HG02642 (cell line): ENCODE measurements around the gene SPATS2.
"Not testable (repeated sequence)": the region's sequence is repeated elsewhere in the genome, so short reads cannot be mapped to it uniquely, and the experiment has no call there.

Experiments
- ATAC-seq: cut with Tn5 transposase; IDR thresholded peaks from one replicate; pipeline ENCODE4 v1.9.1; 2021; ENCODE audit warnings: mild to moderate bottlenecking; ENCODE audit not compliant: unreplicated experiment, poor library complexity

Gene SPATS2

DNA sequence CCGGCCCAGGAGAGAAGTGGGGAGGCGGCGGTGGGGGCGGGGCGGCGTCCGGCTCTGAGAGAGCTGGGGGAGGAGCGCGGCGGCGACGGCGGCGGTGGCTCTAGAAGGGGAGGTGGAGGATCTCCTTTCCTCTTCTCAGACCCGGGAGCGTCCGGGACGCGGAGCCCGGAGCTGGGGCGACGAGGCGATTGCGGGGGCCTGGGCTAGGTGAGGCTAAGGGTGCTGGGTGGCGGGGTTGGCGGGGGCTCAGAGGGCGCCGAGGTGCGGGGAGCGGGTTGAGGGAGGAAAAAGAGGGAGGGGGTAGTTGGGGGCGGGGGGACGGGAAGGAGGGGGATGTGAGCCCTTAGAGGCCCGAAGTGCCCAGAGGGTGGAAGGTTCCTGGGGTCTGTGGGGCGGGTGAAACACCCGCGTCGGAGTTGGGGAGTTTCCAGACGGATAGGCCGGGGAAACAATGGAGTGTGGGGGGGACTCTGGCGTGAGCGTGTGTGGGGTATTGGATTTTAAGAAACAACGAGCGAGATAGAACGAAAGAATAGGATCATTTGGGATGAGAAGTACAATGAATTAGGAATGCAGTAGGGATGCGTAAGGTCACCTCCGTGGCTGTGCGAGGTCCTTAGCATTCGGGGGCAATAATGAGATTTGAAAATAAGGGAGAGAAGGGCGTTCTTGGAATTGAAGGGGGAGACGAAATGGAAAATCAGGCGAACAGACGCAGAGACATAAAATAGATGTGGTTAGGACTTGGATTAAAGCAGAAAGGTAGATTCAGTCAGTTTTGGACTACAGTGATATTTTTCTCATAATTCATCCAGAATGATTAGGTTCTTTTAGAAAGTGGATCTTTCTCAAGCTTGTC is at the start of gene SPATS2:
Gene SPATS2, plus strand, starts transcription at position 82 of the 859 bp plus-strand sequence. CDS start 93,551 bp downstream, outside the sequence.
- no peak for ATAC-seq

DNA sequence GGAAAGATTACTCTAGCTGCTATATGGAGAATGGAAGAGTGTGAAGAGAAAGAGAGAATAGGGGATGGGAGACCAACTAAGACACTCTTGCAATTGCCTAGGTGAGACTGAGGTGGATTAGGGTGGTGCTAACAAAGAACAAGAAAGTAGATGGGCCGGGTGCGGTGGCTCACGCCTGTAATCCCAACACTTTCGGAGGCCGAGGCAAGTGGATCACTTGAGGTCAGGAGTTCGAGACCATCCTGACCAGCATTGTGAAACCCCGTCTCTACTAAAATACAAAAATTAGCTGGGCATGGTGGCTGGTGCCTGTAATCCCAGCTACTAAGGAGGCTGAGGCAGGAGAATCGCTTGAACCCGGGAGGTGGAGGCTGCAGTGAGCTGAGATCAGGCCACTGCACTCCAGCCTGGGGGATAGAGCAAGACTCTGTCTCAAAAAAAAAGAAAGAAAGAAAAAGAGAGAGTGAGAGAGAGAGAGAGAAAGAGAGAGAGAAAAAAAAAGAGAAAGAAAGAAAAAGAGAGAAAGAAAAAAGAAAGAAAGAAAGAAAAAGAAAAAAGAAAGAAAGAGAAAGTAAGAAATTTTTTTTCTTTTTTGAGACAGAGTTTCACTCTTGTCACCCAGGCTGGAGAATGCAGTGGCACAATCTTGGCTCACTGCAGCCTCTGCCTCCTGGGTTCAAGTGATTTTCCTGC is 46.7 kb upstream of the SPATS2 start:
- not testable (repeated sequence) for ATAC-seq

DNA sequence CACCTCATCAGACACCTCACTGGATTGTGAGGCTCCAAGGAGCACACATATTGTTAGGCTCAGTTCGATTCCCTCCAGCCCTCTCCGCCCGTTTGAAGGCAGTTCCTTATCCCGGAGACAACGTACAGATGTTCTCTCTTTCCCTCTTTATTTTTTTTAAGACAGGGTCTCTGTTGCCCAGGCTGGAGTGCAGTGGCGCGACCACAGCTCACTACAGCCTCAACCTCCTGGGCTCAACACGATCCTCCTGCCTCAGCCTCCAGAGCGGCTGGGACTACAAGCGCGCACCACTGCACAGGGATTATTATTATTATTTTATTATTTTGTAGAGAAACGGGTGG is 44.9 kb upstream of the SPATS2 start:
- ATAC-seq: no peak

DNA sequence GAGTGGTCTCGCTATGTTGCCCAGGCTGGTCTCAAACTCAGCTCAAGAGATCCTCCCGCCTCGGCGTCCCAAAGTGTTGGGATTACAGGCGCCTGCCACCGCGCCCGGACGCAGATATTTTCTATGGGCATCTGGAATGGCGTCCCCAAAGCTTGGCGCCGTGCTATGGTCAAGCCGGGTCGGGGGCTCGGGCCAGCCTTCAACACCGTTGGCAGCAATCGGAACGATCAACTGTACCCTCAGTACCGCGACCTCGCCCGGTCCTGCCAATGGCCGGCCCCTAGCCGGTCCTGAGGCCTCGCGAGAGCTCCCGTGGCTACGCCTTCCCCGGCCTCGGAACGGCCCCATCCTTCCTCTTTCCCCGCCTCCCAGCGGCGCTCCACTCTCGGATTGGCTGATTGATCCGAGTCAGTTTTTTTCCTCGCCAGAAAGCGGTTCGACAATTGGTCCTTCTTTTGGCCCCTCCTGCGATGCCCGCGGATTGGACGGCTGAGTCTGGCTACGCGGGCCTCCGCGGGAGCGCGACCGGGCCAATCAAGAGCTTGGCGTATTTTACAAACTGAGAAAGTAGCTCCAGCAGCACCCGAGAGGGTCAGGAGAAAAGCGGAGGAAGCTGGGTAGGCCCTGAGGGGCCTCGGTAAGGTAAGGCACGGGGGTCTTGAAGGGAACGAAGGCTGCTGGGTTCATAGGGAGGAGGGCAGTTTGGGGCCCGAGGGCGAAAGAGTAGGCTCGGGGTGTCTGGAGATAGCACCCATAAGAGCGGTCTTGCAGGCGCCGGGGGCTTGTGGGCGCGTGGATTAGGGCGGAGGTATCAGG is 44.3 kb upstream of the SPATS2 start, which contains the start of gene TROAP:
Gene TROAP, plus strand, starts transcription at position 548 of the 816 bp plus-strand sequence. CDS start 354 bp downstream, outside the sequence.
- peak; percentile 98 for ATAC-seq

DNA sequence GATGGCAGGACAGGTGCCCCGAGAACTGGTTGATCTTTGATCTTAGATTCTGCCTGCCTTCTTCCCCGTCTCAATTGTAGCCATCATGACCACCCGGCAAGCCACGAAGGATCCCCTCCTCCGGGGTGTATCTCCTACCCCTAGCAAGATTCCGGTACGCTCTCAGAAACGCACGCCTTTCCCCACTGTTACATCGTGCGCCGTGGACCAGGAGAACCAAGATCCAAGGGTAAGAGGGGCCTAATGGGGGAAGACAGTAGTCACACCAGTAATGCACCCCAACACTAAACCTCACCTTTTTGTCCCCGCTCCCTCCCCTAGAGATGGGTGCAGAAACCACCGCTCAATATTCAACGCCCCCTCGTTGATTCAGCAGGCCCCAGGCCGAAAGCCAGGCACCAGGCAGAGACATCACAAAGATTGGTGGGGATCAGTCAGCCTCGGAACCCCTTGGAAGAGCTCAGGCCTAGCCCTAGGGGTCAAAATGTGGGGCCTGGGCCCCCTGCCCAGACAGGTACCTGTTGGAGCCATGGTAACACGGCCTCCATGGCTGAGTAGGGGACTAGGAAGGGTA is 43.7 kb upstream of the SPATS2 start:
- ATAC-seq: no peak

DNA sequence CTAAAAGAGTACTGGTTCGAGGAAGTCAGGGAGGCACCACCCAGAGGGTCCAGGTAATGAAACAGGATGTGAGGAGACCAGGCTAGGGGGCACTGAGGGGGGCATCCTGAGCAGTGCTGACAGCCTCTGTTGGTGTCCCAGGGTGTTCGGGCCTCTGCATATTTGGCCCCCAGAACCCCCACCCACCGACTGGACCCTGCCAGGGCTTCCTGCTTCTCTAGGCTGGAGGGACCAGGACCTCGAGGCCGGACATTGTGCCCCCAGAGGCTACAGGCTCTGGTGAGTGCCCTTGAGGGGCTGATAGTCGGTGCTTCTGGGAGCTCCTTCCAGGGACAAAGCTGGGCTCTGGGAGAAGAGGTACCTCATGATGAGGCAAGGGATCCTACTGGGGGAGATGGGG is 41.7 kb upstream of the SPATS2 start:
- no peak for ATAC-seq

DNA sequence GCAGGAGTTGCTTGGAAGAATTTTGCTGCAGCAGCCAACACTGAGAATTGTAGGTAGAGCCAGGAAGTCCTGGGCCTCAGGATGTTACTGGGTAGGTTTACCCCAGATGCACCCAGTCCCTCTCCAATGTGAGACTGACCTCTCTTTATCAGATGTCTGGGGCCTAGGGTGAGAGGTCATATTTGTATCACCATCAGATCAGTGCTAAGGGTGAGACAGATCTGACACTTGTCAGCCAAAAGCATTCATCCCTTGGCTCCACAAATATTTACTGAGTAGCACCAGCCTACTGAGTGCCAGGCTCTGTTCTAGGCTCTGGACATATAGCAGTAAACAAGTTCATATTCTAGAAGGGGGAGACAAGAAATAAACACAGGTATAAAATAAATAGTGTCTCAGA is 39.9 kb upstream of the SPATS2 start:
- ATAC-seq: no peak

DNA sequence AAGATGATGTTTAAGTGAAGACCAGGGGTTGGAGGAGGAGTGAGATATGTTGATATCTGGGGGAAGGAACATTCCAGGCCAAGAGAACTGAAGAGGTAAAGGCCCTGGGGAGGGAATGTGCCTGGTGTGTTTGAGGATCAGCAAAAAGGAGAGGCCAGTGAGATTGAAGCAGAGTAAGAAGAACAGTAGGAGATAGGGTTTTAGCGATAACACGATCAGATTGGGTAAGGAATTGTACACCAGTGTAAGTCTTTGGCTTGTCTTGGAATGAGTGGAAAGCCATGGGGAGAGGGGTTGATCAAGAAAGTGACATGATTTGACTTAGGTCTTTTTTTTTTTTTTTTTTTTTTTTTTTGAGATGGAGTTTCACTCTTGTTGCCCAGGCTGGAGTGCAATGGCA is 39.4 kb upstream of the SPATS2 start:
- ATAC-seq: no peak

DNA sequence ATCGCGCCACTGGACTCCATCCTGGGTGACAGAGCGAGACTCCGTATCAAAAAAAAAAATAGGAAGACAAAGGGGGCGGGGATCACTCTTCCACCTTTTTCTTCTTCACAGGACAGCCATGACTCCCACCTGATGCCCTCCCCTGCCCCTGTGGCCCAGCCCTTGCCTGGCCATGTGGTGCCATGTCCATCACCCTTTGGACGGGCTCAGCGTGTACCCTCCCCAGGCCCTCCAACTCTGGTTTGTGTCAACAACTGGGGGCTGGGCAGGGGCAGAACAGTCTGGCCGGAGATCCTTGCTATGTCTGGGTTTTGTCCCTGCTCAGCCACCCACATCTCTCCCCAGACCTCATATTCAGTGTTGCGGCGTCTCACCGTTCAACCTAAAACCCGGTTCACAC is 38.4 kb upstream of the SPATS2 start:
- ATAC-seq: no peak

DNA sequence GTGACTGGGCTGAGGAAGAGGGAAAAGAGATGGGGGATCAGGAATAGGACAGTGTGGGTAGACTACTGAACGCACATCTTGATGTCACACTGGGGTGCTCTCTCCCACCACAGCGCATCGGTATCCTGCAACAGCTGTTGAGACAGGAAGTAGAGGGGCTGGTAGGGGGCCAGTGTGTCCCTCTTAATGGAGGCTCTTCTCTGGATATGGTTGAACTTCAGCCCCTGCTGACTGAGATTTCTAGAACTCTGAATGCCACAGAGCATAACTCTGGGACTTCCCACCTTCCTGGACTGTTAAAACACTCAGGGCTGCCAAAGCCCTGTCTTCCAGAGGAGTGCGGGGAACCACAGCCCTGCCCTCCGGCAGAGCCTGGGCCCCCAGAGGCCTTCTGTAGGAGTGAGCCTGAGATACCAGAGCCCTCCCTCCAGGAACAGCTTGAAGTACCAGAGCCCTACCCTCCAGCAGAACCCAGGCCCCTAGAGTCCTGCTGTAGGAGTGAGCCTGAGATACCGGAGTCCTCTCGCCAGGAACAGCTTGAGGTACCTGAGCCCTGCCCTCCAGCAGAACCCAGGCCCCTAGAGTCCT is 37.1 kb upstream of the SPATS2 start:
- ATAC-seq: no peak

DNA sequence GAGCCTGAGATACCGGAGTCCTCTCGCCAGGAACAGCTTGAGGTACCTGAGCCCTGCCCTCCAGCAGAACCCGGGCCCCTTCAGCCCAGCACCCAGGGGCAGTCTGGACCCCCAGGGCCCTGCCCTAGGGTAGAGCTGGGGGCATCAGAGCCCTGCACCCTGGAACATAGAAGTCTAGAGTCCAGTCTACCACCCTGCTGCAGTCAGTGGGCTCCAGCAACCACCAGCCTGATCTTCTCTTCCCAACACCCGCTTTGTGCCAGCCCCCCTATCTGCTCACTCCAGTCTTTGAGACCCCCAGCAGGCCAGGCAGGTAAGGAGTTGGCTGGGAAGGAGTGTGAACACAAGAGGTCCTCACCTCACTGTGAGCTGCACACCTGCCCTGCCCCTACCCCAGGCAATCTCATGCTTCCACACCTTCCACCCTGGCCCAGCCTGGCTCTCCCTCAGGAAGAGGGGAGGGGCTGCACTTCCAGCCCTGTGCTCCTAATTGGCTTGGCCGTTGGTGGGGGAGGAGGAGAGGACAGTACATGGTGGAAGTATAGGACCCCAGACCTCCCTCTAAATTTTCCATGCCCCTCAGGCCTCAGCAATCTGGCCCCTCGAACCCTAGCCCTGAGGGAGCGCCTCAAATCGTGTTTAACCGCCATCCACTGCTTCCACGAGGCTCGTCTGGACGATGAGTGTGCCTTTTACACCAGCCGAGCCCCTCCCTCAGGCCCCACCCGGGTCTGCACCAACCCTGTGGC is 36.5 kb upstream of the SPATS2 start:
- no peak for ATAC-seq

DNA sequence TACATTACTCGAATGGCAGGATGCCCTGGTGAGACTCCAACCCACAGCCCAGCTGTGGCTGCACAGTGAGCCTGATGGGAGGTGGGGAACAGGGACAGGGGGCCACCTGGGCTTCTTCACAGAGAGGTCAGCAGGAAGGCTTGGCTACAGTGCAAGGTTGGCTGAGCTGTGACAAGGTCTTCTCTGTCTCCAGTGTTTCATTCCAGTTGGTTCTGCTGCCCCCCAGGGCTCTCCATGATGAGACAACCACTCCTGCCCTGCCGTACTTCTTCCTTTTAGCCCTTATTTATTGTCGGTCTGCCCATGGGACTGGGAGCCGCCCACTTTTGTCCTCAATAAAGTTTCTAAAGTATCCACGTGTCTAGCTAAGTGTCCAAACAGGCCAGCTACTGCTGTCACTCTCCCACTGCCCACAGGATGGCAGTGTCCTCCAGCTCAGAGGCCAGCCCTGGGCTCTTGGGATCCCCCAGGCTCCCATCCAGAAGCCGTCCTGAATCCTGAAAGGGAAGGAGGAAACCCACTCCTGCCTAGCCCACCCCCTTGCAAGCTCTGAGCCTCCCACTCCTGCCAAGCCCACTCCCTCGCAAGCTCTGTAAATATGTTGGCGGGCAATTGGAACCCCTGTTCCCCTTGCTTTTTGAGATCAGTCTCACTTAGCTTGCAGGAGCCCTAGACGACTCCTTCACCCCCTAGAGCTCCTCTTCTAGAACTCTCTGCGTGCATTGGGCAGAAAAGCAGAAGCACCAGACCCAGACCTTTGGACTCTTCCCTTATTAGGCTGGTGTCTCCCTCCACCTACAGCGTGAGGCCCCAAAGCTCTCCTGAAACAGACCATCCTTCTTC is 35.7 kb upstream of the SPATS2 start:
- ATAC-seq: no peak

DNA sequence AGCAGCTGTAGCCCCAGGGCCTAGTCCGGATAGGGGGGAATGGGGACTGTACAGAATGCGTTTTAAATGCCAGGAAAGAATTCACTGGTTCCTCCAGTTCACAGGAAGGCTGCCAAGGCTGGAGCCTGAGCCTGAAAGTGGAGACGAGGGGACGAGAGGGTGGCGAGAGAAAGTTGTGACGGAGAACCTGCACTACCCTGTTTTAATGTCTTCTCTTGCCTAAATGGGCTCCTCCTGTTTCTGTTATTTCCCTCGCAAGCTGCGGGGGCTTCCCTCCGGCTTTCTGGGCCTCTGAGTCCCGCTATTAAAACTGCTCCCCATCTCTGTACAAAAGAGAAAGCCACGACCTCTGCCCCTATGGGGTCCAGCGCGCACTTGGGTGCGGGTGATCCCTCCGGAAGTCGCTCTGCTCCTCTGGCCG is 34.8 kb upstream of the SPATS2 start:
- ATAC-seq: no peak

DNA sequence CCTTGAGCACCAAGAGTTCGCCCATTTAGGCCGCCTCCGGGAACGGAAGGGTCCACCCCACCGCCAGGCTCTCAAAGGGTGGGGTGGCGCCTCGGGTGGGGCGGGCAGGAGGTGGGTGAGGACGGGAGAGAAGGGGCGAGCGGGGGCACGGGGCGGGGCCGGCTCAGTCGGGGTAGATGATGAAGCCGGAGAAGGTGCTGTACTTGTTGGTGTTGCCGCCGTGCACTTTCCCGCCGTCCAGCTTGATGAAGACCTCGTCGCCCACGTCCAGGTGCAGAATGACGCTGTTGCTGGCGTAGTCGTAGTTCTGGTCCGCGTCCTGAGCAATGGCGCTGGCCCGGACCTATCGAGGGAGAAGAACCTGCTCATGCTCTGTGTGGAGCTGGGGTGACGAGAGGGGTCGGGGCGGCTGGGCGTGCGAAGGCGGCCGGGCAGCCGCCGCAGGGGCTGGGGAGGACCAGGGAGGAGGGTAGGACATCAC is 34.3 kb upstream of the SPATS2 start:
- no peak for ATAC-seq

DNA sequence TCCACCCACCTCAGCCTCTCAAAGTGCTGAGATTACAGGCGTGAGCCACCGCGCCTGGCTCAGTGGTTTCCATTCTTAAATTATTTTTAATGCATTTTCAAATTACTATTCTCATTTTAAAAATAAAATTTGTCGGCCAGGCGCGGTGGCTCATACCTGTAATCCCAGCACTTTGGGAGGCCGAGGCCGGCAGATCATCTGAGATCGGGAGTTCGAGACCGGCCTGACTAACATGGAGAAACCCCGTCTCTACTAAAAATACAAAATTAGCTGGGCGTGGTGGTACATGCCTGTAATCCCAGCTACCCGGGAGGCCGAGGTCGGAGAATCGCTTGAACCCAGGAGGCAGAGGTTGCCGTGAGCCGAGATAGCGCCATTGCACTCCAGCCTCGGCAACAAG is 33.5 kb upstream of the SPATS2 start:
- not testable (repeated sequence) for ATAC-seq

DNA sequence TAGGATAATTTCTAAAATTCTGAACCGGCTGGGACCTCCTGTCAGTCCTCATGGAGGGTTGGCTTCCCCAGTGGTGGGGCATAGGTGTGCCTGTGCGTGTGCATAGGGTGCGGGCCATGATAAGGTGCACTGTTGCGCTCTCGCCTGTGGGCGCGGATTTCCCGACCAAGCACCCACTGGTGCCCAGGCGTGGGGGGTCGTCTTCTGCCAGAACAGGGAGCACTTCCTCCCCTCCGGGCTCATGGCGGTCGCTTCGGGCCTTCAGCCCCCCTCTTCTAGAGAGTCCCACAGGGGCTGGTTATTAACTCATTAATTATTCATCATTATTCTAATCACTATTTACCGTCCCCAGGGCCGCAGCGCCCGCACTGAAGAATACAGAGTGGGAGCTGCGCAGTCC is 33.0 kb upstream of the SPATS2 start:
- ATAC-seq: no peak

DNA sequence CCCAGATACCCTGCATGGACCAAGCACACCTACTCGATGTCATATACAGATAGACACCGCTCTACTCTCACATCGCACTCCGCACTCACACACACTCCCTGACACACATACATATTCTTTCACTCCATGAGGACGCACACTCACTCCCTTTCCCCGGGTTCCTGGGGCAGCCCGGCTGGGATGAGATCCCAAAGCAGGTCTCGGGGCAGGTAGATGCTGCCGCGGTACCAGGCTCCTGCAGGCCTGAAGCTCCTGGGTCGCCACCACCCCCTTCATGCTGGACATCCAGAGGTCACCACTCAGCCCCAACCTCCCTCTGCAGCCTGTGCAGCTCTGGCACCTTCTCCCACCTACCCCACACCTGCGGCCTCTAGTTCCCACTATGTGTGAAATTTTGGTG is 32.6 kb upstream of the SPATS2 start:
- ATAC-seq: no peak
